Adipose tissue (tissue), 3 donors: ENCODE data around the gene RRM2. TPM values are rescaled to one million over a fixed set of nuclear protein-coding genes. Genes with fewer than 3 reads are reported as not detected.
"Not testable (repeated sequence)": the region's sequence is repeated elsewhere in the genome, so short reads cannot be mapped to it uniquely, and the experiment has no call there.

Experiments used
- H3K27ac ChIP-seq: one replicate; pipeline ENCODE4 v1.5.1; 2013; ENCODE audit warnings: low read depth, low read length
- WGBS, 3 donors: extraction: QIAGEN DNeasy Blood & Tissue Kit; methylation state at CpG; one replicate each; pipeline ENCODE4 v1.1.7; 2013; 5-methylcytosine and 5-hydroxymethylcytosine counted together
- polyA plus RNA-seq, 3 donors: library from polyadenylated mRNA; stranded (reverse); fragments of 200-250 nt; gene quantifications; one replicate each; pipeline ENCODE4 v1.2.3, GENCODE V29; 2013
- donor health status: healthy with polysubstance abuse.
- donor health status: Bipolar disorder and iron deficiency.
- donor health status: healthy.

The RRM2 gene
- polyA plus RNA-seq, 3 donors, result 0.45 to 4.8 (median 0.83) TPM

DNA sequence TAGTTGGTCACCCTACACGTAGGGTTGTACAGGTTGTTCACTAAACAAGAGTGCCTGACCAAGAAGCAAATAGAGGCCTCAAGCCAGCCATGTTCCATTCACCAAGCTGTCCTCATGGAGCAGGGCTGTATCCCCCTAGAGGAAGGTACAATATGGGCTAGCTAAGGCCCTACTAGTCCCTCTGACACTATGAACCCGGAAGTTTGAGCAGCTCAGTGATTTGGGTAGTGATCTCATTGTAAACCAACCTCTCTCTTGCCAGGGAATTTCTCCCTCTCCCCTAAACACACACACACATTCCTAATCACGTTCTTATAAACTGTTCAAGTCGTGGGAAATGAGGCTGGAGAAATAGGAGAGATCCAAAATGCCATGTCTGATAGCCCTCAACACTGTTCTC lies 35.6 kb upstream of the RRM2 start:
- no peak overlapping the region for H3K27ac ChIP-seq
- WGBS, 3 donors, result 60 to 81% (median 76%) methylated on average over 4 of the region's 4 CpGs

GRCh38 chr2:10087360-10087759 lies 35.2 kb upstream of the RRM2 start:
- no peak overlapping the region for H3K27ac ChIP-seq
- whole genome bisulfite sequencing, 3 donors, result 58 to 80% (median 74%) methylated on average over 8 of the region's 8 CpGs

GRCh38 chr2:10089565-10090190 lies 32.9 kb upstream of the RRM2 start:
- WGBS, 3 donors, result 38 to 55% (median 46%) methylated on average over 5 of the region's 5 CpGs
- H3K27ac ChIP-seq, result no peak overlapping the region

- WGBS, 3 donors, result 17 to 51% (median 21%) methylated on average over 49 to 52 of the region's 52 CpGs
- no peak overlapping the region for H3K27ac ChIP-seq
Measured at GRCh38 chr2:10091182-10091888, 31.2 kb upstream of the RRM2 start.

- WGBS, 3 donors, result 86 to 97% (median 93%) methylated on average over 2 of the region's 2 CpGs
- not testable (repeated sequence) for H3K27ac ChIP-seq
Measured at GRCh38 chr2:10091889-10092244, 30.7 kb upstream of the RRM2 start.

- WGBS, 3 donors, result 87 to 93% (median 91%) methylated on average over 13 of the region's 13 CpGs
Measured at GRCh38 chr2:10094271-10094814, 28.2 kb upstream of the RRM2 start.

DNA sequence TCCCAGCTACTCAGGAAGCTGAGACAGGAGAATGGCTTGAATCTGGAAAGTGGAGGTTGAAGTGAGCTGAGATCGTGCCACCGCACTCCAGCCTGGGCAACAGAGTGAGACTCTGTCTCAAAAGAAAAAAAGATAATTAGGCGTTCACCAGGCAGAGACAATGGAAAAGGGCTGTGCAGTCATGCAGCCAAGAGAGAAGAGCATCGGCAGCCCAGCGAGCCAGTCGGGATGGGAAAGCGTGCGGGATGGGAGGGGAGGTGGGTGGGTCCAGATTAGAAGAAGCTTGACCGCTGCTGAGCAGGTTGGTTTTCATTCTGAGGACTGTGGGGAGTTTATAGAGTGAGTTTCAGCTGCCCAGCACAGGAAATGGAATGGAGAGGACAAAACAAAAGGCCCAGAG lies 27.4 kb upstream of the RRM2 start:
- 74 to 89% (median 88%) methylated on average over 9 of the region's 9 CpGs for WGBS, 3 donors
- H3K27ac ChIP-seq, result no peak overlapping the region

More at GRCh38 chr2:10094271-10094814, 28.2 kb upstream of the RRM2 start:
- H3K27ac ChIP-seq, result no peak overlapping the region

DNA sequence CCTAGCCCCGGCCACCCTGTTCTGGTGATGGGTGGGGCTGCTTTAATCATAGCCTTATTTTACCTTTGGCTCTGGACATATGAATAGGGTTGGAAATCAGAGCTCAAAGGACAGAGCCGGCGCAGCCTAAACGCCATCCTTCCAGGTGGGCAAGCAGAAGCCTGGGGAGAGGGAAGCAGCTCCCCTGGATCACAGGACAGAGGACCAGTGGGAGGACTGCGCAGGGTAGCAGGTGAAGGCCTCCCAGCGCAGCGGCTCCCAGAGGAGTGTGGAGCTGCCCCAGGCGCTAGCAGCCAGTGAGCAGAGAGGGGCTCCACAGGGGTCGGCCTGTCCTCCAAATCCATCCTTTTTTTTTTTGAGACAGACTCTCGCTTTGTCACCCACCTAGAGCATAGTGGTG lies 25.9 kb upstream of the RRM2 start:
- no peak overlapping the region for H3K27ac ChIP-seq
- WGBS, 3 donors, result 88 to 97% (median 95%) methylated on average over 10 of the region's 10 CpGs

DNA sequence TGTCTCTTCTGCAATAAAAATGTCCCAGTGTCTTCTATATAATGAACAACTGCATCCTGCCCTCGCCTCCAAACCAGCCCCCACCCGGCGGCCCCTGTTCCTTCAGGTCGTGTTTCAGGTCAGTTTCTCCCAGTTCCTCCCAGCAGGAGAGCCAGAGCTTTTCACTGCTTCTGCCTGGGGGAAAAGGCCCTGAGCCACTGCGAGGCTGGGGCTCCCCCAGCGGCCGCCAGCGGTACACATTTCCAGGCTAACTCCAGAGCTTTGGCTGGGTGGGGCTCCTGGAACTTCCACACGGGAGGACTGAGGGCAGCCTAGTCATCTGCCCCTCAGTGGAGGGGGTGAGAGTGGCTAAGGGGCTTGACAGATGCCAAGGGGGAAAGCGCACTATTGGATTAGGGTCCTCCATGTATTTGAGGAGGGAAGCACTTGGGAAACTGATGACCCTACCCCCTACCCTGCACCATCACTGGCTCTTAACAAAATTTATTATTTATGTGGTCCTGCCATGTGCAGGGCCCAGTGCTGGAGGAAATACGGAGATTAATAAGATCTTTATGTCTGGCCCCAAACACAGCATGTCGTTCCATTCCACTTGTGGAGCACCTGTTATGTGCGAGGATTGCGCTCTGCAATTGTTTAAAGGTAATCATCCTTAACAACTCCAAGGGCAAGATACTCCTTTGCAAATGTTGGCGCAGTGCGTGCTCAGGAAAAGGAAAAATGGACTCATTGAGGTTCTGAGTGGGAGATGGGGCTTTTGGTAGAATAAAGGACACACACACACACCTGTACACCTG lies 25.0 kb upstream of the RRM2 start:
- no peak overlapping the region for H3K27ac ChIP-seq
- WGBS, 3 donors, result 32 to 35% (median 33%) methylated on average over 16 of the region's 16 CpGs

GRCh38 chr2:10101491-10101890 lies 21.0 kb upstream of the RRM2 start:
- no peak overlapping the region for H3K27ac ChIP-seq
- 60 to 75% (median 66%) methylated on average over 7 of the region's 7 CpGs for WGBS, 3 donors

DNA sequence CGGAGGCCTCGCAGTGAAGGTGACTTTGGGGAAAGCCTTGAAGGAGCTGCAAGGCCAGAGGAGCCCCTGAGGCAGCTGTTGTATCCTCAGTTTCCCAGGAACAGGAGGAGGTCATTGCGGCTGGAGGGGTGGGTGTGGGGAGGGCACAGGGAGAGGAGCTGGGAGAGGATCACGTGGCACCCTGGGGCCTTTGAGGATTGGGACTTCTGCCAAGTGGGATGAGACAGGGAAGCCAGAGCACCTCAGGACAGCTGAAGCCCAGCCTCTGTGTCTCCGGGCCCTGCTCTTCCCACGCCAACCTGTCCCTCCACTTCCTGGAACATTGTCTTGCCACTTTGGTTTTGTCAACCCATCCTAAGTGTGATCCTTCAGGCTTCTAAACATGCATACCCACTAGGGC lies 19.4 kb upstream of the RRM2 start:
- no peak overlapping the region for H3K27ac ChIP-seq
- WGBS, 3 donors, result 80 to 93% (median 88%) methylated on average over 5 to 6 of the region's 6 CpGs

DNA sequence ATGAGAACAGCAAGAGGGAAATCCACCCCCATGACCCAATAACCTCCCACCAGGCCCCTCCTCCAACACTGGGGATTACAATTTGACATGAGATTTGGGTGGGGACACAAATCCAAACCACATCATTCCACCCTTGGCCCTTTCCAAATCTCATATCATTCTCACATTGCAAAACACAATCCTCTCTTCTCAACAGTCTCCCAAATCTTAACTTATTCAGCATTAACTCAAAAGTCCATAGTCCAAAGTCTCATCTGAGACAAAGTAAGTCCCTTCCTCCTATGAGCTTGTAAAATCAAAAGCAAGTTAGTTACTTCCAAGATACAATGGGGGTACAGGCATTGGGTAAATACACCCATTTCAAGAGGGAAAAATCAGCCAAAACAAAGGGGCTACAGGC lies 17.6 kb upstream of the RRM2 start:
- H3K27ac ChIP-seq, result not testable (repeated sequence)

- H3K27ac ChIP-seq, result no peak overlapping the region
Measured at GRCh38 chr2:10109311-10109710, 13.2 kb upstream of the RRM2 start.

DNA sequence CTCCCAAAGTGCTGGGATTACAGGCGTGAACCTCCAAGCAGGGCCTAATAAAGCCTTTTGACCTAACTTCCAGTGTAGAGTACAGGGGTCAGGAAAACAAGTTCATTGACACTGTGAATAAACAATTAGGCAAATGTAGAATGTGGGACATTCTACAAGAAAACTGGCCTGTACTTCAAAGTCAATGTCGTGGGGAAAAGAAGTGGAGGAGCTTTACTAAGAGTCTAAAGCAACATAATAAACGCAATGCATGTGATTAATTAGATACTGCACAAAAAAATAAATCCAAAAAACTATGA lies 3.6 kb upstream of the RRM2 start:
- WGBS, 3 donors, result 92 to 97% (median 95%) methylated on average over 3 of the region's 3 CpGs

GRCh38 chr2:10119601-10120157 lies 2.9 kb upstream of the RRM2 start:
- no peak overlapping the region for H3K27ac ChIP-seq
- 61 to 78% (median 71%) methylated on average over 14 of the region's 14 CpGs for WGBS, 3 donors

More for the DNA sequence above, 3.6 kb upstream of the RRM2 start:
- H3K27ac ChIP-seq, result no peak overlapping the region

- no peak overlapping the region for H3K27ac ChIP-seq
- 1% methylated on average over 59 to 60 of the region's 60 CpGs for WGBS, 3 donors
Measured at GRCh38 chr2:10120158-10120876, 2.2 kb upstream of the RRM2 start.

GRCh38 chr2:10120877-10121574 lies 1.5 kb upstream of the RRM2 start:
- H3K27ac ChIP-seq, result no peak overlapping the region
- 14 to 32% (median 25%) methylated on average over 13 of the region's 13 CpGs for WGBS, 3 donors

- 7 to 29% (median 8%) methylated on average over 18 of the region's 18 CpGs for WGBS, 3 donors
Measured at GRCh38 chr2:10123281-10123680, 742 bp downstream of the RRM2 start.

More at GRCh38 chr2:10123281-10123680, 742 bp downstream of the RRM2 start:
- H3K27ac ChIP-seq, result no peak overlapping the region
